ENCODE measurements around the gene SHROOM2.

DNA sequence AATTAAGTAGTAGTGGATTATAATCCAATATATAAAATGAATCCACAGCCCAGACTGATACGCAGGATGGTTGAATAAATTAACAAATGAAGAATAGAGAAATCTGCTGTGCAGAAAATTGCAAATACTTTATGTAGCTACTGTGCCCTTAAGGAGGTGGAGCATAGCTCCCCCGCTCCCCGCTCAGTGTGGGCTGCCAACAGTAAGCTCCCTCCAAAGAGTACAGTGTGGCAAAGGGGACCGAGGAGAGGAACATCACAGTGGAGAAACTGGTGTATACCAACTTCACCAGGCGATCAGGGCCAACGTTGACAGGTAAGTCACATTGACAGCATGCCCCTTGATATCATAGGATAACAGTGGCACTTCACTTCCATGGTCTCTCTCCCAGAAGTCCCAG is 123.0 kb downstream of the SHROOM2 start:
- no peak for TF ChIP-seq NFRKB (IDR thresholded peaks at IDR 0.05)
- no peak for TF ChIP-seq TARDBP (IDR thresholded peaks at IDR 0.05)
- no peak for TF ChIP-seq SUZ12 (IDR thresholded peaks at IDR 0.05)
- TF ChIP-seq HDGF (IDR thresholded peaks at IDR 0.05; ENCODE audit: borderline replicate concordance), result no peak
- no peak for TF ChIP-seq L3MBTL2 (conservative IDR thresholded peaks at IDR 0.05)
- no peak for TF ChIP-seq FOXA1 (IDR thresholded peaks at IDR 0.05)
- TF ChIP-seq, protein P1, sequence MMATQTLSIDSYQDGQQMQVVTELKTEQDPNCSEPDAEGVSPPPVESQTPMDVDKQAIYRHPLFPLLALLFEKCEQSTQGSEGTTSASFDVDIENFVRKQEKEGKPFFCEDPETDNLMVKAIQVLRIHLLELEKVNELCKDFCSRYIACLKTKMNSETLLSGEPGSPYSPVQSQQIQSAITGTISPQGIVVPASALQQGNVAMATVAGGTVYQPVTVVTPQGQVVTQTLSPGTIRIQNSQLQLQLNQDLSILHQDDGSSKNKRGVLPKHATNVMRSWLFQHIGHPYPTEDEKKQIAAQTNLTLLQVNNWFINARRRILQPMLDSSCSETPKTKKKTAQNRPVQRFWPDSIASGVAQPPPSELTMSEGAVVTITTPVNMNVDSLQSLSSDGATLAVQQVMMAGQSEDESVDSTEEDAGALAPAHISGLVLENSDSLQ (IDR thresholded peaks at IDR 0.05), result no peak
- no peak for TF ChIP-seq ARNT (IDR thresholded peaks at IDR 0.05)
- no peak for TF ChIP-seq BHLHE40 (IDR thresholded peaks at IDR 0.05; ENCODE audit: borderline replicate concordance)
- no peak for TF ChIP-seq SP1 (IDR thresholded peaks at IDR 0.05)
- TF ChIP-seq ELF4 (IDR thresholded peaks at IDR 0.05), result no peak
- TF ChIP-seq FOXM1 (IDR thresholded peaks at IDR 0.05; ENCODE audit: borderline replicate concordance), result no peak
